Endothelial cell (in vitro differentiated cells): ENCODE measurements around the gene EIF2B5. TPM values are rescaled to one million over a fixed set of nuclear protein-coding genes. Genes with fewer than 3 reads are reported as not detected.

Source experiments
- DNase-seq: peaks from one replicate; pipeline ENCODE4 v3.0.0; 2021; ENCODE audit warnings: low spot score
- H3K27ac Mint-ChIP-seq: one replicate; pipeline ENCODE4 v1.8.0; 2021; ENCODE audit warnings: mixed read lengths, inconsistent platforms; ENCODE audit not compliant: unreplicated experiment
- H3K27me3 Mint-ChIP-seq: one replicate; pipeline ENCODE4 v1.8.0; 2021; ENCODE audit warnings: mild to moderate bottlenecking, moderate library complexity, mixed read lengths, inconsistent platforms; ENCODE audit not compliant: unreplicated experiment
- H3K36me3 Mint-ChIP-seq: one replicate; pipeline ENCODE4 v1.8.0; 2021; ENCODE audit warnings: mild to moderate bottlenecking, low read depth, mixed read lengths, inconsistent platforms; ENCODE audit not compliant: unreplicated experiment
- H3K4me1 Mint-ChIP-seq: one replicate; pipeline ENCODE4 v1.8.0; 2021; ENCODE audit warnings: mild to moderate bottlenecking, mixed read lengths, inconsistent platforms; ENCODE audit not compliant: unreplicated experiment
- H3K4me3 Mint-ChIP-seq: one replicate; pipeline ENCODE4 v1.8.0; 2021; ENCODE audit warnings: mild to moderate bottlenecking, mixed read lengths, inconsistent platforms; ENCODE audit not compliant: unreplicated experiment
- H3K9me3 Mint-ChIP-seq: one replicate; pipeline ENCODE4 v1.8.0; 2021; ENCODE audit warnings: mixed read lengths, inconsistent platforms; ENCODE audit not compliant: unreplicated experiment
- CTCF ChIP-seq: fragments of 200-600 bp; sonication (generic); IDR thresholded peaks from one replicate; pipeline ENCODE4 v1.5.0; 2021; ENCODE audit warnings: antibody characterized with exemption; ENCODE audit not compliant: unreplicated experiment
- total RNA-seq: library from RNA; stranded (reverse); fragmentation: NEBNext Ultra II Directional; extraction: Animal tissue kit (Norgen Biotek cat#: 25700); gene quantifications from one replicate; pipeline ENCODE4 v1.2.1, GENCODE V29; 2021; ENCODE audit not compliant: unreplicated experiment

The EIF2B5 gene
- total RNA-seq, 1 donor from 2014 or later: 37.0 TPM

GRCh38 chr3:184171562-184171961, 36.4 kb downstream of the EIF2B5 start:
- Mint-ChIP-seq H3K4me1 (peaks cover 12% of the 10 kb centered on the region), H3K4me3 (peak overlapping the region; percentile 65)

GRCh38 chr3:184172681-184173373, 37.7 kb downstream of the EIF2B5 start:
- no peak for TF ChIP-seq CTCF
- Mint-ChIP-seq H3K4me1 (peaks cover 23% of the 10 kb centered on the region), H3K36me3 (peaks cover 42% of the 10 kb centered on the region), H3K9me3 (no peaks in the 10 kb centered on the region), H3K27ac (no peak overlapping the region), H3K4me3 (peak overlapping the region; percentile 17), H3K27me3 (peaks cover 20% of the 10 kb centered on the region)
- no peak for DNase-seq

More at GRCh38 chr3:184171562-184171961, 36.4 kb downstream of the EIF2B5 start:
- peaks cover 18% of the 10 kb centered on the region for H3K27me3 Mint-ChIP-seq
- H3K36me3 Mint-ChIP-seq: peaks cover 48% of the 10 kb centered on the region
- no peaks in the 10 kb centered on the region for H3K9me3 Mint-ChIP-seq
- no peak for TF ChIP-seq CTCF
- no peak for DNase-seq
- no peak overlapping the region for H3K27ac Mint-ChIP-seq

GRCh38 chr3:184173374-184173722, 38.2 kb downstream of the EIF2B5 start:
- Mint-ChIP-seq H3K36me3 (peaks cover 46% of the 10 kb centered on the region), H3K27ac (peak overlapping the region; percentile 75), H3K4me1 (peaks cover 28% of the 10 kb centered on the region), H3K27me3 (peaks cover 22% of the 10 kb centered on the region), H3K4me3 (peak overlapping the region; percentile 74), H3K9me3 (no peaks in the 10 kb centered on the region)
- no peak for DNase-seq
- no peak for TF ChIP-seq CTCF

GRCh38 chr3:184174284-184174645, 39.1 kb downstream of the EIF2B5 start:
- H3K9me3 Mint-ChIP-seq: no peaks in the 10 kb centered on the region
- H3K4me3 Mint-ChIP-seq: peak overlapping the region; percentile 99
- H3K27me3 Mint-ChIP-seq: peaks cover 19% of the 10 kb centered on the region
- peaks cover 32% of the 10 kb centered on the region for H3K4me1 Mint-ChIP-seq
- H3K27ac Mint-ChIP-seq: peak overlapping the region; percentile 75
- DNase-seq: no peak
- H3K36me3 Mint-ChIP-seq: peaks cover 44% of the 10 kb centered on the region
- no peak for TF ChIP-seq CTCF

- H3K27me3 Mint-ChIP-seq: peaks cover 19% of the 10 kb centered on the region
- peak; percentile 98 for DNase-seq
- peak within 1 kb of the TSS; percentile 99 for H3K4me3 Mint-ChIP-seq
- H3K4me1 Mint-ChIP-seq: peaks cover 35% of the 10 kb centered on the region
- H3K9me3 Mint-ChIP-seq: no peaks in the 10 kb centered on the region
- H3K36me3 Mint-ChIP-seq: peaks cover 46% of the 10 kb centered on the region
- peak within 1 kb of the TSS; percentile 92 for H3K27ac Mint-ChIP-seq
- no peak for TF ChIP-seq CTCF
Measured at GRCh38 chr3:184174646-184175492, 39.7 kb downstream of the EIF2B5 start, which contains the start of gene AP2M1. Gene AP2M1 (plus strand): TSS chr3:184174855. CDS start chr3:184176994, 2,139 bp downstream.
